LNCAP (cell line): ENCODE data around the gene SPACA7.

Experiments used
- TF ChIP-seq, protein P1 (sequence below): fragments of 450-650 bp; IDR thresholded peaks from 2 replicates; pipeline ENCODE4 v1.5.1; 2017; ENCODE audit warnings: mild to moderate bottlenecking

Gene SPACA7

DNA sequence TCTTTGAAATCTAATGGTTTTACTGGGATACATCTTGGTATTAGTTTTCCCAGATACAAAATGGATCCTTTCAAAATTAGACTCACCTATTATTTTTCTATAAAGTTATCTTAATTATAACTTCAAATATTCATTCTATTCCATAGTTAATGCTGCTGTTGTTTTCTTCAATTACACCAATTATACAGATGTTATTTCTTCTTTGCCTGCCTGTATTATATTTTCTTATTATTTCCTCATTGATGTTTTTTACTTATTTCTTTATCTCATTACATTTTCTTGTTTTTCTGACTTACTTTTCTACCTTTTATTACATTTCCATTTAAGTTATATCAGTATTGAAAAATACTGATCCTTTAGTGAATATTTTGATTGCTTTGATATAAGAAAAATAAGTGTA lies 40.9 kb downstream of the SPACA7 start:
- TF ChIP-seq, protein P1, sequence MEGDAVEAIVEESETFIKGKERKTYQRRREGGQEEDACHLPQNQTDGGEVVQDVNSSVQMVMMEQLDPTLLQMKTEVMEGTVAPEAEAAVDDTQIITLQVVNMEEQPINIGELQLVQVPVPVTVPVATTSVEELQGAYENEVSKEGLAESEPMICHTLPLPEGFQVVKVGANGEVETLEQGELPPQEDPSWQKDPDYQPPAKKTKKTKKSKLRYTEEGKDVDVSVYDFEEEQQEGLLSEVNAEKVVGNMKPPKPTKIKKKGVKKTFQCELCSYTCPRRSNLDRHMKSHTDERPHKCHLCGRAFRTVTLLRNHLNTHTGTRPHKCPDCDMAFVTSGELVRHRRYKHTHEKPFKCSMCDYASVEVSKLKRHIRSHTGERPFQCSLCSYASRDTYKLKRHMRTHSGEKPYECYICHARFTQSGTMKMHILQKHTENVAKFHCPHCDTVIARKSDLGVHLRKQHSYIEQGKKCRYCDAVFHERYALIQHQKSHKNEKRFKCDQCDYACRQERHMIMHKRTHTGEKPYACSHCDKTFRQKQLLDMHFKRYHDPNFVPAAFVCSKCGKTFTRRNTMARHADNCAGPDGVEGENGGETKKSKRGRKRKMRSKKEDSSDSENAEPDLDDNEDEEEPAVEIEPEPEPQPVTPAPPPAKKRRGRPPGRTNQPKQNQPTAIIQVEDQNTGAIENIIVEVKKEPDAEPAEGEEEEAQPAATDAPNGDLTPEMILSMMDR = no peak

DNA sequence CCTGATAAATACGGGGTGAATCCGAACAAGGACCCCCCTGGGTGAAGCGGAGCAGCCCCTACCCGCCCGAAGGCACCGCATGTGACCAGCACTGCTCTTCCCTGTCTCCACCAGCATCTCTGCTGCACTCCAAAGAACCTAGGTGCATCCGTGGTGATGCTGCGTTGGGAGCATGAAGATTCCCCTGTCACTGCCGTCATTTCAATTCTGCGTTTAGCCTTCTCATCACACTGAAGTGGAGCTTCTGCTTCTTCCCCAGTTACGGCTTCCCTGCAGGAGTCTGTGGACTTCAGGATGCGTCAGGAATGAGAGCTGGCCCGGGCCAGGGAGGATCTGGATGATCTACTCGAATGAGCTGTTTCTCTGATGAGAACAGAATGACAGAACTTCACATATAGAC lies 47.9 kb downstream of the SPACA7 start:
- TF ChIP-seq, protein P1 = no peak

DNA sequence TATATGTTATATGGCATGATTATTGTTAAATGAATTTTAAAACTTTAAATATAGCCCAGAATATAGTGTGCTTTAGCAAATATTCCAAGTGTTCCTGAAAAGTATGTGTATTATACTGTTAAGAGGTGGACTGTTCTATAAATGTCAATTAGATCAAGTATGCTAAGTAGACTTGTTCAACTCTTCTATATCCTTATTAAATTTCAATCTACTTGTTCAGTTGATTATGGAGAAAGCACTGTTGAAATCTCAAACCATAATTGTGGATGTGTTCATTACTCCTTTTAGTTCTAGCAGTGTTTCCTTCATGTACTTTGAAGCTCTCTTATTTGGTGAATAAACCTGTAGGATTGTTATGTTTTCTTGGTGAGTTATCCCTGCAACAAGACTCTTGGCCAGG lies 52.5 kb downstream of the SPACA7 start:
- TF ChIP-seq, protein P1 = no peak

DNA sequence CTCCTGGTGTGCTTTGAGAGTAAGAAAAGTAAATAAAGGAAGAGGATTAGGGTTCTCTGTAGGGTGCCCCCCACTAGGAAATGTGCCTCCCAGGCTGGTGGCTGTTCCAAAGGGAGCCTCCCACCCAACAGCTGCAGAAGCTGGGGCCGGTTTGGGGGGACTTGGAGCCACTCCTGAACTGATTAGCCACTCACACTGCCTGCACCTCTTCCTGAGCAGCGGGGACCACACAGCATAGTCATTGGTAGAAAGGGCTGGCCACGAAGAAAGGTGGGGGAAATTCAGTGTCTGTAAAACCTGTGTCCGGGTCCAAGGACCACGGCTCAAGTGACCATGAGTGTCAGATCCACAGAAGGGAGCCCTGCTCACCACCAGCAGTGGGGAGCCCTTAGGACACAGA lies 55.6 kb downstream of the SPACA7 start:
- TF ChIP-seq, protein P1 = no peak

DNA sequence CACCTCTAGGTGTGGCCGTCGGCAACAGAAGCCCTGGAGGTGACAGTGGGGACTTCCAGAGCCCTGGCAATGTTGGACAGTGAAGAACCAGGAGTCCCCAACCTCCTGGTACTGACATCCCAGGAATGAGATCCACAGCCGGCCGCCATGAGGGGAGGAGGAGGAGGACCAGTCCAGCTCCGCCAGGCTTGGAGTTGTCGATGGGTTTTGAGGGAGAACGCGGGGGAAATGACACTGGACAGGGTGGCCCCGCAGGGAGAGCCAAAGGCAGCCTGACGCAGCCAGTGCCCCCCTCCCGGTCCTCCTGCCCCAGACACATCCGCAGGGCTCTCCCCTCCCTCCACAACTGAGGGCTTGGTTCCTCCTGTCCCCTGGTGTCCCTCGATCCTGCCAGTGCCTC lies 57.9 kb downstream of the SPACA7 start:
- TF ChIP-seq, protein P1 = no peak

DNA sequence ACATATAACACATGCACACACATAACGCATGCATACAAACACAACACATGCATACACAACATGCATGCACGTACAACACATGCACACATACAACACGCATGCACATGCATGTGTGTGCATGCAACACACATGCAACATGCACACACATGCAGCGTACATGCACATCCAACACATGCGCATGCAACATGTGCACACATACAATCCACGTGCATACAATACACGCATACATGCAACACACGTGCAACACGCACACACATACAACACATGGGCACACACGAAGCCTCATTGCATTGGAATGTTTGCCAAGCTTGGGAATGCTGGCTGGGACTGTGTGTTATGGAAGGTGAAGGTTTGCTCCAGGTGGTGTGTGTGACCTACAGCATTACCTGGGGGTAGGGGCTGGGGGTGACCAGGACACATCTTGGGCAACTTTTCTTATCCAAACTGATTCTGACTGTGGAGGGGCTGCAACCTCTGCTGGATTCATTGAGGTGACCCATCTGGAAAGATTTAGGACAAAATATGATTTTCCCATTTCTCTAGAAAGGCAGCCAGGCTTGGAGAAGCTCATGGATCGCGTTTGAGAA lies 58.9 kb downstream of the SPACA7 start:
- TF ChIP-seq, protein P1 = no peak

DNA sequence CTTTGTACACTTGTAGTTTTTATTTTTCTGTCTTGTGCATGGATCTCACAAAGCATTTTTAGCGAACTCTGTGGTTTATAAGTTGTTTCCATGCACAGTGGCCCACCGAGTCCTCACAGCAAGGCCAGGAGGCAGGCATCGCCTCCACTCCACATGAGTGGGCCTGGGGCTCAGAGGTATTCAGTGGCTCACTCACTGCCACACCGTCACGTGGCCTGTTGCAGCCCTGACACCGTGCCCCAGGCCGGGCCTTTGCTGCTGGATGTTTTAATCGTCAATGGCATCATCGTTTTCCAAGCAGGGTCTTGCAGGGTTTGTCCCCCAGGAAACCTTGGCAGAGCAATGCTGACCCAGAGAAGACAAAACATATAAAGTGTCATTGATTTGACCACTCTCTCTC lies 59.8 kb downstream of the SPACA7 start:
- TF ChIP-seq, protein P1 = no peak

DNA sequence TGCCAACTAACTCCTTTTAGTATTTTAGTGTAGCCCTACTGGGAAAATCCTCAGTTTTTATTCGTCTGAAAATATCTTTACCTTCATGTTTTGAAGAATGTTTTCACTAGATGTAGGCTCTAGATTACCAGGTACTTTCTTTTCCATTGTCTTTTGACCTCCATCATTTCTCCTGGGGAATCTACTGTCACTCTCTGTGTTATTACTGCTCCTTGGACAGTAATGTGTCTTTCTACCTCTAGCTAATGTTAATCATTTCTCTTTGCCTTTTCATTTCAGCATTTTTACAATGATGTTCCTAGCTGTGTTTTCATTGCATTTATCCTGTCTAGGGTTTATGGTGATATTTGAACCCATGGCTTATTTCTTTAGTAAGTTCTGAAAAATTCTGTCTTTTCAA lies 61.9 kb downstream of the SPACA7 start:
- TF ChIP-seq, protein P1 = no peak
